CD4-positive, alpha-beta T cell treated with Interleukin-2 at 100 ng/mL for 4 hours (primary cell): ENCODE measurements around the gene EEF1AKMT3.
"Not testable (repeated sequence)": the region's sequence is repeated elsewhere in the genome, so short reads cannot be mapped to it uniquely, and the experiment has no call there.

Source experiments
- DNase-seq: peaks from one replicate; pipeline ENCODE4 v3.0.0-alpha.2; 2020; ENCODE audit warnings: low spot score

The EEF1AKMT3 gene

DNA sequence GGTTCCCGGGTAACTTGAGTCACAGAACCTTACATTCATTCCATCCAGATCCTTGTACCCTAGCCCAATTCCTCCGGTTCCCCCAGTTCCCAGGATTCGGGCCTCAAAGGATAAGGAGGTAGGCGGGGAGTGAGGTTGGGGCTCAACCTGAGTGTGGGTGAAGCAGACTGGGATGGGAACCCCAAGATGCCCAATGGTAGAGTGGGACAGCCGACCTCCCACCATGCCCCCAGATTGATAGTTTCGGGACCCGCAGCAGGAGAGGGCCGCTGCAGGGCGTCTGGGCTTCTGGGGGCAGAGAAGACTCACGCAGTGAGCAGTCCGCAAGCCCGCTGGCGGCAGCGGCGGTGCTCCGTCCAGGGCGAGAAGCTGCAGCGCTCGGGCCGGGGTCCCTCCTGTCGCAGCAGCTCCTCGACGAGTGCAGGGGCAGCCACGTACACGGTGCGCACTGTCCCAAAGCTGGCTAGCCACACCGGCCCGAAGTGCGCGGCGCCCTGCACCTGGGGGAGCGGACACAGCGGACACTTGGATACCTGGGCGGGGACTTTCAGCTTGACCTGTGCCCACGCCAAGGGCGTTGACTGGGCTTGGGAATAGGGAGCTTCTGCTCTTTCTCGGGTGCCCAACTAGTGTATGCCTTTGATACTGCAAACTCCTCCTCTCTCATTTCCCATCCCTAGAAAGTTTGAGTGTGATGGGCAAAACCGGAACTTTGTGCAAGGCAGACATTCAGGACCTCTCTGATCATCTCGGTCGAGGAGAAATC is 6.5 kb upstream of the EEF1AKMT3 start:
- DNase-seq = no peak

DNA sequence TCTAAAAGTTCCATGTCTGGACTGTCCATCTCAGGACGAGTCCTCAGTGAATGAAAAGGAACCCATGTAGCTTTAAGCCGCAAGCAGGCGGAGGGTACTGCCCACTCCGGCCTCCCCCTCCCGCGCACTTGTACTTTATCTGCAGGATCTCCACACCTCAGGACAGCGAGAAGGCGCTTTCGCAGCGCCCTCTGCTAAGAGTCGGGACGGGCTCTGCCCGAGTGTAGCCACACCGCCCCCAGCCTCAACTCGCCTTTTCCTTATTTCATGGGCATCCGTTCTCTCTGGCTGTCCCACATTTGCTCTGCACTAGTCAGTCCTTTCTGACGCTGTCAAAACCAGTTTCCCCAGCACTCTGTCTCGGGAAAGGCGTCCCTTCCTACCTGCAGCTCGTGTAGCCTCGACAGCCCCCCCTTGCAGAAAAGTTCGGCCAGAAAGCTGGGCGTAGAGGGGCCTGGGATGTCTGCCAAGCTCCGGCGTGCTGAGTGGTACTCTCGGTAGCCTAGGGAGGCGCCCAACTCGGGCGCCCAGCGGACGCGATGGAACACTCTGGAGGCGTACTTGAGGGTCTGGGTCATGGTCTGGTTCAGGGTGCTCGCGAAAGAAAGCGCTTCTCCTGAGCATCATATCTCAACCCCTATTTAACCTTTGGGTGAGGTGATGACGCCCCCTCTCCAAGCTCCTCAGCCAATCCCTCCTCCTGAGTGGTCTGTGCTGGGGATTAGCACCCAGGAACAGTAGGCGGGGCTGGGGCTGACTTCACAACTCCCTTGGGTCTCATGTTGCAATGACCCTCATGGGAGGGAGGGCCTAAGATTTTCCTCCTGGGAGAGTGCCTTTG is 5.7 kb upstream of the EEF1AKMT3 start, which contains the start of gene CYP27B1:
TSS of gene CYP27B1 (minus strand) at position 615 of the 841 bp plus-strand sequence. CDS start at position 578, 37 bp downstream.
- no peak for DNase-seq

DNA sequence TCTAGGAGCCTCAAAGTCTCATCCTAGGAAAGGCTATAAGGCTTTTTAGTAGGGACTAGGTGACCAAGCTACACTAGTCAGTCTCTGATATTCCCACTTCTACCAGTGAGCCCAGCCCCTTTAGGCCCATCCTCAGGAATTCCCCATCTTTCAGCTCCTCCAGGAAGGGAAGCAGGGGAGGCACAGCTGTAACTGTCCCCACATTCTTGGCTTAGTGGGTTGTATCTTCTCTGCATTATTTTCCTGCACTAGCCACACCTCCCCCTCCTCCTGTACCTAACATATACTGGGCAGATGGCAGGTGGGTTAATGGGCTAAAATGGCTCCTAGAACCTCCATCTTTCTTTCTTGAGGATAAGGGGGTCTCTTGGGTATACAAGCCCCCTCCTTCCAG is 5.1 kb upstream of the EEF1AKMT3 start:
- no peak for DNase-seq

DNA sequence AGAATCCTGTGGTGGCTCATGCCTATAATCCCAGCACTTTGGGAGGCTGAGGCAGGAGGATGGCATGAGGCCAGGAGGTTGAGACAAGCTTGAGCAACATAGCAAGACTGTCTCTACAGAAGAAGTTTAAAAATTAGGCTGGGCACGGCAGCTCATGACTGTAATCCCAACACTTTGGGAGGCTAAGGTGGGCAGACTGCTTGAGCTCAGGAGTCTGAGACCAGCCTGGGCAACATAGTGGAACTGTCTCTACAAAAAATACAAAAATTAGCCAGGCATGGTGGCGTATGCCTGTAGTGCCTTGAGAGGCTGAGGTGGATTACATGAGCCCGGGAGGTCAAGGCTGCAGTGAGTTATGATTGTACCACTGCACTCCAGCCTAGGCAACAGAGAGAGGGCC is 4.5 kb upstream of the EEF1AKMT3 start:
- no peak for DNase-seq

DNA sequence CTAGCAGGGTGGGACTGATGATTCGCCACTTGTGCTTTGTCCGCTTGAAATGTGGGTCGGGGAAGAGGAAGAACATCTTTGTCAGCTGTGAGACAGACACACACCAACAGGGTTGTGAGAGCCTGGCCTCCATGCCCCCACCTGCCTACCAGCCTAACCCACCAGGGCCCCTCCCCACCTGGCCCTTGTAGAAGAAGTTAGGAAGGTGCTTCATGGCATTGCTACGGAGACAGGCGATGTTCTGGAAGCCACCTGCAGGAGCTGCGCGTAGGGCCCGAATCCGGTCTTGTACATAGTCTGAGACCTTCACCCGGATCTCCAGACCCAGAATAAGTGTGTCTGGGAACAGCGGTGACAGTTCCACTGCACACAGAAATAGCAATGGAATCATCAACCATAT is 2.8 kb upstream of the EEF1AKMT3 start:
- no peak for DNase-seq

DNA sequence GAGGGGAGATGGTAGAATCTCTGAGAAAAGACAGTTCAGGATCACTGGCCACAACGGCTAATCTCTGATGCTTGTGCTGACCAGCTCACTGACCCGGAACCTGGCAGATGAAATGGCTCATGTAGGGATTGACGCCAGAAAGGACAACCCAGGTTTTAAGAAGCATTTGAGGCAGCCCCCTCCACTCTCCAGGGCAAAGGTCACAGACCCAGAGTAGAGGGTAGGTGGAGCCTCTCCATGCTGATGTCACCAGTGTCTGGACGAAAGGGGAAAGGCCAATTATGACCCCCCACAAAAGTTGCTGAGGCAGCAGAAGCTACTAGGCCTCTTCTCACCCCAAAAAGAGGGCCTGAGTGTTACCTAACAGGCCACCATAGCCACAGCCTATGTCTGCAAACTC is 1.7 kb upstream of the EEF1AKMT3 start:
- no peak for DNase-seq

DNA sequence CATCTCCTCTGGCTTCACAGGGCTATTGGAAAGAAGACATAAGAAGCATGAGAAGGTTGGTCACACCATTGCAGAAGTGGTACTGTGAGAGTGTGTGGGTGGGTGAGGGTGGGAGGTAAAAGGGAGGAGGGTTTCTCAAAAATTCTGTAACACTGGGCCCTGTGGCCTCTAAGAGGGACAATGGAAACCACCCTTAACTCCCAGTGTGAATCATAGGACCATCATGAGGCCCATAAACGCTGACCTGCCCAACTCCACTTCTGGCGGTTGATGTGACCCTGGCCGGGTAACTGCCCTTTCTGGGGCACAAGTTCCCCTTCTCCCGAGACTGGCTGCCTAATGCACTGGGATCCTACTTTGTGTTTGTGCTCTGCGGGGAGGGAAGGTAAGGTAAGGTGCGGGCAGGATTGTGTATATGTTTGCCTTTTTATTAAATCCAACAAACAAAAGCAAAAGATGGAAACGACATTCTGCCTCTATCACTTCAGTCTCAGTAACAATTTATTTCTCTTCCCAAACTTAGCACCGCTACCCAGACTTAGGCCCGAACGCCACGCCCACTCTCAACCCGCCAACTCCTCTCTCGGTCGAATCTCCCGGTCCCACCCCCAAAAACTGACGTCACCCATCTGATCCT is 1.1 kb upstream of the EEF1AKMT3 start:
- peak; percentile 80 for DNase-seq

DNA sequence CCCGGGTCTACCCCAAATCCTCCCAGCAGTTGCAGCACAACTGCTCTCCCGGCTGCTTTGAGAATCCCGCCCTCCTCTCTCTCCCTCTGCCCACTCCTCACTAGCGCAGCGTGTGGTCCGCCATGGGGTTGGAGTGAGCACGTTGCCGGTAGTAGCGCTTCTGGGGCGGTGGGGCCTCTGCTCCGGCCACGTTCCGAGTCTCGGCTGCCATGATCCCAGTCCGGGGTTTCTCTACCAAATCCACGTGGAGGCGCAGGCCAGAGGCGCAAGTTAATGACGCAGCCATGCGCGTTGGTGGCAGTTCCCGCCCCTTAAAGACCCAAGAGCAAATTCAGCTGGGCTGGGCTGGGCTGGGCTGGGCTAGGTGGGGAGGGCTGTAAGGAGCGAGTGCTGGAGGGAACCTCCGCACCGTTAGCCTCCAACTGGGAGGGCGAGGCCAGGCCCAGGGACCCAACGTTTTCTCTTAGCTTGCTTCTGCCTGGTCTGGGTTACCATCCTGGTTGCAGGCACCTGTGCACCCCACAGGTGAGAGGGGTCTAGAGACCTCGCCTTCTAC is 463 bp upstream of the EEF1AKMT3 start, which contains the start of gene METTL1:
TSS of gene METTL1 (minus strand) at position 233 of the 556 bp plus-strand sequence. CDS start at position 211, 22 bp downstream.
- peak; percentile 90 for DNase-seq

DNA sequence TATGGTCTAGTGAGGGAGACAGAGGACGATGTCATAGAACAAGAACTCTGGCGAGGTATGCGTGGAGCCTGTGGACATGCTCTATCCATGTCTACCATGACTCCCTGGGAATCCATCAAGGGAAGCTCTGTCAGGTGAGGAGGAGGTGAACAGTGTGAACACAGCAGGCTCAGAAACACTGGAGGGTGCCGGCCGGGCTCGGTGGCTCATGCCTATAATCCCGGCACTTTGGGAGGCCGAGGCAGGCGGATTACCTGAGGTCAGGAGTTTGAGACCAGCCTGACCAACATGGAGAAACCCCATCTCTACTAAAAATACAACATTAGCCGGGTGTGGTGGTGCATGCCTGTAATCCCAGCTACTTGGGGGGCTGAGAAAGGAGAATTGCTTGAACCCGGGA is 2.2 kb downstream of the EEF1AKMT3 start:
- DNase-seq = not testable (repeated sequence)

DNA sequence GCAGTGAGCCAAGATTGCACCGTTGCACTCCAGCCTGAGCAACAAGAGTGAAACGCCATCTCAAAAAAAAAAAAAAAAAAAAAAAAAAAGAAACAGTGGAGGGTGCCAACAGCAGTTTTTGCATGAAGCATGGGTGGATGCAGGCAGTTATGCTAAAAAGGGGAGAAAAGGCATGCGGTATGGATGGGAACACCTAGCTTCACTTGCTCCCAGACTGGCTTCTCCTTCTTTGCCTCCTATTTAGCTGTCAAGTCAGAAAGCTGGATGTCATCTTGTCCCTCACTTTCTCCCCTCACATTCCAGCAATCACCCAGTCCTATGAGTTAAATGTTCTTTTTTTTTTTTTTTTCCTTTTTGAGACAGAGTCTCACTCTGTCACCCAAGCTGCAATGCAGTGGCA is 2.6 kb downstream of the EEF1AKMT3 start:
- DNase-seq = no peak

DNA sequence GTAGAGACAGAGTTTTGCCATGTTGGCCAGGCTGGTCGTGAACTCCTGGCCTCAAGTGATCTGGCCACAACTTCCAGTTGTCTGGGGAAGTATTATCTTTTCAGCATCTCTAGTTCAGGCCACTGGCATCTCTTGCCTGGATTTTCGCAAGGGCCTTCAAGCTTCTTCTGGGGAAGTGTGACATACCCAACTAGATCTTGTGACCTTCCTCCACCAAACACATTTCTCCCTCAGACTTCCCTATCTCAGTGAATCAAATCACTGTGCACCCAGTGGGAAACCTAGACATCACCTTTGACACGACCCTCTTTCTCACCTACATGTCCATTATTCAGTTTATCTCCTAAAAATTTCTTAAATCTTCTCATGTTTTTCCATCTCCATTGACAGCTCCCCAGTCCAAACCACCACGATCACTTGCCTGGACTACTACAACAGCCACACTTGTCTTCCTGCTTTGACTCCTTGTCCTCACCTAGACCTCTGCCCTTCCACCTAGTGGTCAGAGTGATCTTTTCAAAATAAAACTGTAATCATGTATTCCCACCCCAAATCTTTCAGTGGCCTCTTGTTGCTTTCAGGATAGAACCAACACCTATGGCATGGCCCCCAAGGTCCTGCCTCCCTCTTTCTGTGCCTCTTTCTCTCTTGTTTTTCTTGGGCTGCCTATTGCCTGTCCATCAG is 3.3 kb downstream of the EEF1AKMT3 start:
- DNase-seq = no peak

DNA sequence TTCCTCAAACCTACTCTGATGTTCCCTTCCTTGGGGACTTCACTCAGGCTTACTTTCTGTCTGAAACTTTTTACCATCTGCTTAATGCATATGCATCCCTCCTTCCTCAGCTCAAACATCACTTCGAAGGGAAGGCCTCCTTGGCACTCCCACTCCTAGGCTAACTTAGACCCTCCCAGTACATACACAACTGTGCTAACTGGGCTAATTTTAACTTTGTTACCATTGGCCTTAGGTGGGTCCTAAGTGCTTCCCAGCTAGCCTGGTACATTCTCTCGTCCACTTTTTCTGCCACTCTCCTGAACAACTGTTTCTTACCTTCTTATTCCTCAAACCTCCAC is 3.8 kb downstream of the EEF1AKMT3 start:
- DNase-seq = no peak

DNA sequence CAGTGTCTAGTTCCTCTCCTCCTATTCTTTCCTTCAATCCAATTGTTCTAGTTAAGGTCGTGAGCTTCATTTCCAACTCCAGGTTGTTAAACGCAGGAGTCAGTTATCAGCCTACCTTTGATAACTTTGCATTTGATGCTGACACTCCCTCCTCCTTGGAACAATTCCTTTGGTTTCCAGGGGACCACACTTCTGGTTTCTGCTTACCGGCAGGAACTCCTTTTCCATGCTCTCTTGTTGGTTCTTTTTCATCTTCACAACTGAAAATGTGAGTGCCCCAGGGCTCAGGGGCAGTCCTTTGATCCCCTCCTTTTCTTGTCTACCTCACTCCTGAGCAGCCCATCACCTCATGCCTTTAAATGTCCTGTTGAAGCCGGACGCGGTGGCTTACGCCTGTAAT is 5.0 kb downstream of the EEF1AKMT3 start:
- no peak for DNase-seq

DNA sequence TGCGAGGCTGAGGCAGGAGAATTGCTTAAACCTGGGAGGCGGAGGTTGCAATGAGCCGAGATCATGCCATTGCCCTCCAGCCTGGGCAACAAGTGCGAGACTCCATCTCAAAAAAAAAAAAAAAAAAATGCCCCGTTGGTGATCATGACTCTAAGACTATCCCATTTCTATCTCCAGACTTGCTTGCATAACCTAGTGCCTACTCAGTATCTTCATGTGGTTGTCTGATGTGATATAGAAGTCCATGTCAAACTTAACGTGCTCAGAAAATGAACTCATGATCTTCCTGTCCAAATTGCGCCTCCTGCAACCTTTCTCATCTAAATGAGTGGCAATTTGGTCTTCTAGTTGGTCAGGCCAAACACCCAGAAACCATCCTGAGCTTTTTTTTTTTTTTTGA is 5.5 kb downstream of the EEF1AKMT3 start:
- DNase-seq = no peak

DNA sequence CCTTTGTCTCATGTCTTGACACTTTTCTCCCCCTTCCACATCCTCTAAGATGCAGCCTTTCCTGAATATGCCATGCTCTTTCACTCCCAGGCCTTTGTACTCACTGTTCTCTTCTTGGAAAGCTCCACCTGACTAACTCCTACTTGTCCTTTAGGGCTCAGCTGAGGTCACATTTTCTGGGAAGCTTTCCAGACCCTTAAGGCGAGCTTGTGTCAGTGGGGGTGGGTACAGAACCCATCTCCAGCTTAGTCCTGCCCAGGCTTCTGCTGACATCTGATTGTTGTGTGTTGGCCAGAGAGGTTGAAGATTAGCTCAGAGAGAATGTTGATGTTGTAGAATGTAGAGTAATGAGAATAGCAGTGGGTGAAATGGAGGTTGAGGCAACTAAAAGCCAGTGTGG is 7.3 kb downstream of the EEF1AKMT3 start:
- no peak for DNase-seq

DNA sequence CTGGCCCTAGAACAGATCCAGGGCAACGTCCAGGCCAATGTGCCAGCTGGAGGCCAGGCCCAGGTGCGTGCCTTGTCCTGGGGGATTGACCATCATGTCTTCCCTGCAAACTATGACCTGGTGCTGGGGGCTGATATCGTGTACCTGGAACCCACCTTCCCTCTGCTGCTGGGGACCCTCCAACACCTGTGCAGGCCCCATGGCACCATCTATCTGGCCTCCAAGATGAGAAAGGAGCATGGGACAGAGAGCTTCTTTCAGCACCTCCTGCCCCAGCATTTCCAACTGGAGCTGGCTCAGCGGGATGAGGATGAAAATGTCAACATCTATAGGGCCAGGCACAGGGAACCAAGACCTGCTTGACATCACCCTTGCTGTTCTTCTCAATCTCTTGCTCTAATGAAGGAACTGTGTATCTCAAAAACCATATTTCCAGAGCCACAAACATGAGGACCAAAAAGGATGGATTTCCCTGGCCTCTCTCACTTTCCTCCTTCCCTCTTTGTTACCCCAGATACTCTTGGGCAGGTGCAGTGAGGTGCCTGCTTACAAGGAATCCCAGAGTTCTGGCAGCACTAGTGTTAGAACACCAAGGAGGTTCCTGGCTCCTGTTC is 8.0 kb downstream of the EEF1AKMT3 start:
- DNase-seq = no peak

DNA sequence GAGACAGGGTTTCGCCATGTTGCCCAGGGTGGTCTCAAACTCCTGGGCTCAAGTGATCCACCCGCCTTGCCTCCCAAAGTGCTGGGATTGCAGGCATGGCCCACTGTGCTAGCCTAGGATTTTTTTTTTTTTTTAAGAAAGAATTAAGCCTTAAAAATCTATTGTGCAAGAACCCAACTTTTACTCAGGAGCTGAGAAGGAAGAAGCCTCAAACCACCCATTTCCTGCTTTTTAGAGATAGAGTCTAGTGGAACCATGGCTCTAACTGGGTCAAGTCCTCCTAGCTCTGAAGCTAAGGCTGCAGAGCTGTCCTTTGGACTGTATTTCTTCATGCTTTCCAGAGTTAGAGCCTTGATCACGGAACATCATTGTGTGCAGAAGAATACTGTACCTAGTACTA is 8.8 kb downstream of the EEF1AKMT3 start:
- DNase-seq = no peak

DNA sequence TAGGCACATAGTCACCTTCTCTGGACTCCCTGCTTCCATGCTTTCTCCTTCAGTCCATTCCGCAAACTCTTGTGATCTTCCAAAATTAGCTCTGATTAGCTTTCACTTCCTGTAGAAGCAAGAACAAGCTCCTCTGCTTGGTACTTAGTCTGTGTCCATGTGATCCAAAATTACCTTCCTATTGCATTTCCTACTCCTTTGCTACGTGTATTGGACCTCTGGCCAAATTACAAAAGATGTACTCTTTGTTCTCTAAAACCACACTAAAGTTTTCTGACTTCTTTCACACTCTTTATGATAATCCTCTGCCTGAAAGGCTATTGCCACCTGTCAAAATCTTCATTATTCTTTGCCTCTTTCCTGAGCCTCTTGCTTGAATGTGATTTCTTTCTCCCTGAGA is 9.4 kb downstream of the EEF1AKMT3 start:
- no peak for DNase-seq

DNA sequence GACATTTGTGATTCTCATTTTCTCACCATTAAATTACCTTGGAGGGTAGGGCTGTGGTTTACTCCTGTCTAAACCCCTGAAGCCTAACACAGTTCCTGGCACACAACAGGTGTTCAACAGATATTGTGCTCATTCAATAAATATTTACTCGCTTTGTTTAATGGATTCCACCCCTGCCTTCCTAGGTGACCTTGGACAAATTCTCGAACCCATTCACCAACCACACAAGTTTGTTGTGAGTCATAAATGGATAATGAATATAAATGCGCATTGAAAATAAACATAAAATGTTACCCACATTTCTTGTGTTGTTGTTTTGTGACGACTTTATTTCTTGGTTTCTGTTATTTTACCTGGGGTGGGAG is 9.8 kb downstream of the EEF1AKMT3 start:
- no peak for DNase-seq

DNA sequence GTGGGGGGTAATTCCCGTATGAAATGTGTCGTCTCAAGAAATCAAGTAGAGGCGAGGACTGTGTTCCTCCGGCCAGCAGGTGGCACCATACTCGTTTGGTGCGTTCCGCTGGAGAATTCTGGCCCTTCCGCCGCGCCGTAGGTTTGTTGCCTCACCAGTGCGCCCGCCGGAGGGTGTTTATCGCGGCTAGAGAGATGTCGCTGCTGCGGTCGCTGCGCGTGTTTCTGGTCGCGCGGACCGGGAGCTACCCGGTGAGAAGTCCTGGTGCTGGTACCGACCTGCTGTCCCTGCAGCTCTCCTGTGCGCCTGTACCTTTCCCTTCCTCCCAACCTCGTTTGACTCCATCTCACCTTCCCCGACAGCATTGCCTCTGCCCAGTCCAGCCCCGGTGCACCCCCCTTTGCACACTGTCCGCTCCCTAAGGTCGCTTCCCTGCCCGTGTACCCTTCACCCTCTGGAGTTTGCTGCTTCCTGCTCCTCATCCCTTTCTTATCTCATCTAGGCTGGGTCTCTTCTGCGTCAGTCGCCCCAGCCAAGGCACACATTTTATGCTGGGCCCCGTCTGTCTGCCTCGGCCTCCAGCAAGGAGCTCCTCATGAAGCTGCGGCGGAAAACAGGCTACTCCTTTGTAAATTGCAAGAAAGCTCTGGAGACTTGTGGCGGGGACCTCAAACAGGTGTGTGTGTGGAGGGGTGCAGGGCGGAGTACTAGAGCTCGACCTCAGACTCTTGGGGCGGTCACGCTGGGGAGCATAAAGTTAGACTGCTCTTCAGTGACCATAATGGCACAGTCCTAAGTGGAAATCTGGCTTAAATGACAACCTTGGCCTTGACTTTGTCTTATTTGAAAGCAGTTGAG is 10.4 kb downstream of the EEF1AKMT3 start, which contains the start of gene TSFM:
TSS of gene TSFM (plus strand) at position 180 of the 858 bp plus-strand sequence. CDS start at position 195, 15 bp downstream.
- DNase-seq = peak; percentile 97

DNA sequence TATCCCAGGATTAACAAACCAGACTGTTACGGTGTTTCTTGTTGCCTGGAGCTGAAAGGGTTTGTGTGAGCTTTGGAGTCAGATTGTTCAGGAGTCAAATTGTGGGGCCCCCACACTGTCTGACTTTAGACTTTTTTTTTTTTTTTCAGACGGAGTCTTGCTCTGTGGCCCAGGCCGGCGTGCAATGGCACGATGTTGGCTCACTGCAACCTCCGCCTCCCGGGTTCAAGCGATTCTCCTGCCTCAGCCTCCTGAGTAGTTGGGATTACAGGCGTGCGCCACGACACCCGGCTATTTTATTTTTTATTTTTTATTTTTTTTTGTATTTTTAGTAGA is 11.0 kb downstream of the EEF1AKMT3 start:
- no peak for DNase-seq
